ENCODE data around the gene GABPB1. TPM values are rescaled to one million over a fixed set of nuclear protein-coding genes. Genes with fewer than 3 reads are reported as not detected.

GABPB1 gene
- polyA plus RNA-seq, 12 donors = 11.5 to 158 (median 19.1) TPM

- DNase-seq = no peak
Observed at GRCh38 chr15:50287324-50288116, 67.5 kb downstream of the GABPB1 start.

GRCh38 chr15:50281427-50281826 lies 73.6 kb downstream of the GABPB1 start:
- no peak for DNase-seq

GRCh38 chr15:50280271-50280670 lies 74.7 kb downstream of the GABPB1 start:
- no peak for DNase-seq

GRCh38 chr15:50278496-50278895 lies 76.5 kb downstream of the GABPB1 start:
- no peak for DNase-seq

- DNase-seq = no peak
Observed at GRCh38 chr15:50277370-50277769, 77.6 kb downstream of the GABPB1 start.

GRCh38 chr15:50275908-50276307 lies 79.1 kb downstream of the GABPB1 start:
- no peak for DNase-seq

- no peak for DNase-seq
Observed at GRCh38 chr15:50275091-50275490, 79.9 kb downstream of the GABPB1 start.

- no peak for DNase-seq
Observed at GRCh38 chr15:50267577-50267976, 87.4 kb downstream of the GABPB1 start.

- DNase-seq = no peak
Observed at GRCh38 chr15:50265620-50266019, 89.4 kb downstream of the GABPB1 start, which contains the start of gene HDC. TSS of gene HDC (minus strand) at chr15:50265726. CDS start at chr15:50265623, 103 bp downstream.

GRCh38 chr15:50262533-50262932 lies 92.5 kb downstream of the GABPB1 start:
- no peak for DNase-seq

- no peak for DNase-seq
Observed at GRCh38 chr15:50261981-50262380, 93.0 kb downstream of the GABPB1 start.

GRCh38 chr15:50260969-50261496 lies 94.0 kb downstream of the GABPB1 start:
- DNase-seq = no peak

- DNase-seq = no peak
Observed at GRCh38 chr15:50259276-50259675, 95.7 kb downstream of the GABPB1 start.

GRCh38 chr15:50257924-50258323 lies 97.1 kb downstream of the GABPB1 start:
- no peak for DNase-seq

- DNase-seq = no peak
Observed at GRCh38 chr15:50257332-50257731, 97.7 kb downstream of the GABPB1 start.

GRCh38 chr15:50256188-50257041 lies 98.6 kb downstream of the GABPB1 start:
- no peak for DNase-seq

GRCh38 chr15:50252556-50252955 lies 102.4 kb downstream of the GABPB1 start:
- DNase-seq = no peak

GRCh38 chr15:50251638-50252182 lies 103.3 kb downstream of the GABPB1 start:
- no peak for DNase-seq

GRCh38 chr15:50250760-50251394 lies 104.1 kb downstream of the GABPB1 start:
- DNase-seq = no peak

- no peak for DNase-seq
Observed at GRCh38 chr15:50249704-50250103, 105.3 kb downstream of the GABPB1 start.

GRCh38 chr15:50248994-50249582 lies 105.9 kb downstream of the GABPB1 start:
- no peak for DNase-seq
